SIG-M5 (cell line): ENCODE data around the gene IL36A.
A peak's percentile ranks its signal among the peaks of the same experiment; 100 is the strongest.

Experiments used
- DNase-seq: peaks from one replicate; lab custom pipeline; 2025; lab: John Stamatoyannopoulos, UW

The IL36A gene

GRCh38 chr2:113005030-113005509 is at the start of gene IL36A:
Gene IL36A, plus strand, starts transcription at chr2:113005459. Its CDS starts 413 bp downstream, at chr2:113005872.
- no peak for DNase-seq

GRCh38 chr2:112957511-112957910 is 47.7 kb upstream of the IL36A start:
- no peak for DNase-seq

GRCh38 chr2:112958428-112959108 is 46.7 kb upstream of the IL36A start:
- peak; percentile 6 for DNase-seq

- no peak for DNase-seq
Measured at GRCh38 chr2:112959109-112959812, 46.0 kb upstream of the IL36A start.

- no peak for DNase-seq
Measured at GRCh38 chr2:112960230-112960825, 44.9 kb upstream of the IL36A start.

GRCh38 chr2:112962308-112963175 is 42.7 kb upstream of the IL36A start:
- no peak for DNase-seq

- no peak for DNase-seq
Measured at GRCh38 chr2:112967023-112967422, 38.2 kb upstream of the IL36A start.

GRCh38 chr2:112972423-112973086 is 32.7 kb upstream of the IL36A start:
- DNase-seq: no peak

- no peak for DNase-seq
Measured at GRCh38 chr2:112973156-112973555, 32.1 kb upstream of the IL36A start.

GRCh38 chr2:112977559-112978056 is 27.7 kb upstream of the IL36A start, which contains the start of gene IL36G:
Gene IL36G, plus strand, starts transcription at chr2:112978006. Its CDS starts 633 bp downstream, at chr2:112978639.
- no peak for DNase-seq

- DNase-seq: no peak
Measured at GRCh38 chr2:112979731-112980130, 25.5 kb upstream of the IL36A start.

GRCh38 chr2:112980537-112980936 is 24.7 kb upstream of the IL36A start:
- no peak for DNase-seq

- no peak for DNase-seq
Measured at GRCh38 chr2:112985090-112985489, 20.2 kb upstream of the IL36A start.

- no peak for DNase-seq
Measured at GRCh38 chr2:112989611-112990010, 15.6 kb upstream of the IL36A start.

GRCh38 chr2:112993831-112994230 is 11.4 kb upstream of the IL36A start:
- no peak for DNase-seq

- DNase-seq: no peak
Measured at GRCh38 chr2:112994648-112995047, 10.6 kb upstream of the IL36A start.

GRCh38 chr2:112995346-112995920 is 9.8 kb upstream of the IL36A start:
- no peak for DNase-seq

- no peak for DNase-seq
Measured at GRCh38 chr2:112996635-112997034, 8.6 kb upstream of the IL36A start.

GRCh38 chr2:112997151-112997550 is 8.1 kb upstream of the IL36A start:
- DNase-seq: no peak

GRCh38 chr2:113000436-113000835 is 4.8 kb upstream of the IL36A start:
- DNase-seq: no peak

- no peak for DNase-seq
Measured at GRCh38 chr2:113002677-113003076, 2.6 kb upstream of the IL36A start.
